ENCODE results near the gene ARRDC1.

The ARRDC1 gene

DNA sequence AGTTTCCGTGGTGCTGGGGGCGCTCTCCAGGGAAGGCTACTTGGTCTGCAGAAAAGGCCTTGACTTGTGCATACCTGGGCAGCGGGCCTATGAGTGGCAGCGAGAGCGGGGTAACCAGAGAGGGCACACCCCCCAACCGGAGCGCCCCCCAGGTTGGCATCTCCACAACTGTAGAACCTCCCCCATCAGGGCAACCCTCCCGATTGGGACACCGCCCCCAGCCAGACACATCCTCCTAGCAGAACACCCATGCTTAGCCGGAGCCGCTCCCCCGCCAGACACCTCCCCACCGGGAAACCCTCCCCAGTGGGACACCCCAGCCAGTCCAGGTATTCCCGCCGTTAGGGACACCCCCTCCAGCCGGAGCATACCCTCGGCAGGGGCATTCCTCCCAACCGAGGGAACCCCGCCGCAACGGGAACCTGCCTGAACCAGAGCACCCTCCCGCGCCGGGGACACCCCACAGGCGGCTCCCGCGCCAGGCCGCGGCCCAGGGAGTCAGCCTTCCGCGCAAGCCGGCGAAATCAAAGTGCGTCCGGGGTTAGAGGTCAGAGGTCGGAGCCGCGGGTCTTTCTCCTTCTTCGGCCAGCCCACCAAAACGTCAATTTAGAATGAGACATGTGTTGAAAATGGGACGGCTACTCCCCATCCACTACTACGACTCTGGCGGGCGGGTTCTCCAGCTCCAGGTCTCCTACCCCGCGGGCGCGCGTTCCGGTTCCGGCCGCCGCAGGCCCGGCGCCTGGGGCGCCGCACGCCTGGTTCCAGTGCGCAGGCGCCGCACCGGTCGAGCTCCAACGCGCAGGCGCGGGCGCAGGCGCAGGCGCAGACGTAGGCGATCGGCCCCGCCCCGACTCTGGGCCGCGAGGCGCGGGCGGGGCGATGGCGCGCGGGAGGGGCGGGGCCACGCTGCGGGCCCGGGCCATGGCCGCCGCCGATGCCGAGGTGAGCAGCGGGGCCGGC, 12.9 kb downstream of the ARRDC1 start, which contains the start of gene EHMT1 (continued):
- TF ChIP-seq, protein P1, sequence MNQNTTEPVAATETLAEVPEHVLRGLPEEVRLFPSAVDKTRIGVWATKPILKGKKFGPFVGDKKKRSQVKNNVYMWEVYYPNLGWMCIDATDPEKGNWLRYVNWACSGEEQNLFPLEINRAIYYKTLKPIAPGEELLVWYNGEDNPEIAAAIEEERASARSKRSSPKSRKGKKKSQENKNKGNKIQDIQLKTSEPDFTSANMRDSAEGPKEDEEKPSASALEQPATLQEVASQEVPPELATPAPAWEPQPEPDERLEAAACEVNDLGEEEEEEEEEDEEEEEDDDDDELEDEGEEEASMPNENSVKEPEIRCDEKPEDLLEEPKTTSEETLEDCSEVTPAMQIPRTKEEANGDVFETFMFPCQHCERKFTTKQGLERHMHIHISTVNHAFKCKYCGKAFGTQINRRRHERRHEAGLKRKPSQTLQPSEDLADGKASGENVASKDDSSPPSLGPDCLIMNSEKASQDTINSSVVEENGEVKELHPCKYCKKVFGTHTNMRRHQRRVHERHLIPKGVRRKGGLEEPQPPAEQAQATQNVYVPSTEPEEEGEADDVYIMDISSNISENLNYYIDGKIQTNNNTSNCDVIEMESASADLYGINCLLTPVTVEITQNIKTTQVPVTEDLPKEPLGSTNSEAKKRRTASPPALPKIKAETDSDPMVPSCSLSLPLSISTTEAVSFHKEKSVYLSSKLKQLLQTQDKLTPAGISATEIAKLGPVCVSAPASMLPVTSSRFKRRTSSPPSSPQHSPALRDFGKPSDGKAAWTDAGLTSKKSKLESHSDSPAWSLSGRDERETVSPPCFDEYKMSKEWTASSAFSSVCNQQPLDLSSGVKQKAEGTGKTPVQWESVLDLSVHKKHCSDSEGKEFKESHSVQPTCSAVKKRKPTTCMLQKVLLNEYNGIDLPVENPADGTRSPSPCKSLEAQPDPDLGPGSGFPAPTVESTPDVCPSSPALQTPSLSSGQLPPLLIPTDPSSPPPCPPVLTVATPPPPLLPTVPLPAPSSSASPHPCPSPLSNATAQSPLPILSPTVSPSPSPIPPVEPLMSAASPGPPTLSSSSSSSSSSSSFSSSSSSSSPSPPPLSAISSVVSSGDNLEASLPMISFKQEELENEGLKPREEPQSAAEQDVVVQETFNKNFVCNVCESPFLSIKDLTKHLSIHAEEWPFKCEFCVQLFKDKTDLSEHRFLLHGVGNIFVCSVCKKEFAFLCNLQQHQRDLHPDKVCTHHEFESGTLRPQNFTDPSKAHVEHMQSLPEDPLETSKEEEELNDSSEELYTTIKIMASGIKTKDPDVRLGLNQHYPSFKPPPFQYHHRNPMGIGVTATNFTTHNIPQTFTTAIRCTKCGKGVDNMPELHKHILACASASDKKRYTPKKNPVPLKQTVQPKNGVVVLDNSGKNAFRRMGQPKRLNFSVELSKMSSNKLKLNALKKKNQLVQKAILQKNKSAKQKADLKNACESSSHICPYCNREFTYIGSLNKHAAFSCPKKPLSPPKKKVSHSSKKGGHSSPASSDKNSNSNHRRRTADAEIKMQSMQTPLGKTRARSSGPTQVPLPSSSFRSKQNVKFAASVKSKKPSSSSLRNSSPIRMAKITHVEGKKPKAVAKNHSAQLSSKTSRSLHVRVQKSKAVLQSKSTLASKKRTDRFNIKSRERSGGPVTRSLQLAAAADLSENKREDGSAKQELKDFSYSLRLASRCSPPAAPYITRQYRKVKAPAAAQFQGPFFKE (tag by site-specific recombination; IDR thresholded peaks at IDR 0.05; ENCODE audit: borderline replicate concordance) = no peak
- 0 out of 2 replicates have a peak, but pooled peaks have one; percentile 33 for TF ChIP-seq ZBTB48 (tag by site-specific recombination; IDR thresholded peaks at IDR 0.05)
- peak; percentile 44; the same call in 1 of the 2 replicates for TF ChIP-seq ZFP69B (tag by site-specific recombination; IDR thresholded peaks at IDR 0.05)
- TF ChIP-seq ZNF830 (tag by site-specific recombination; IDR thresholded peaks at IDR 0.05; ENCODE audit: low read depth) = no peak
- TF ChIP-seq, protein P2, sequence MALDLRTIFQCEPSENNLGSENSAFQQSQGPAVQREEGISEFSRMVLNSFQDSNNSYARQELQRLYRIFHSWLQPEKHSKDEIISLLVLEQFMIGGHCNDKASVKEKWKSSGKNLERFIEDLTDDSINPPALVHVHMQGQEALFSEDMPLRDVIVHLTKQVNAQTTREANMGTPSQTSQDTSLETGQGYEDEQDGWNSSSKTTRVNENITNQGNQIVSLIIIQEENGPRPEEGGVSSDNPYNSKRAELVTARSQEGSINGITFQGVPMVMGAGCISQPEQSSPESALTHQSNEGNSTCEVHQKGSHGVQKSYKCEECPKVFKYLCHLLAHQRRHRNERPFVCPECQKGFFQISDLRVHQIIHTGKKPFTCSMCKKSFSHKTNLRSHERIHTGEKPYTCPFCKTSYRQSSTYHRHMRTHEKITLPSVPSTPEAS (tag by site-specific recombination; IDR thresholded peaks at IDR 0.05) = no peak
- TF ChIP-seq HIC1 (tag by site-specific recombination; IDR thresholded peaks at IDR 0.05) = peak; percentile 65
- TF ChIP-seq, protein P3, sequence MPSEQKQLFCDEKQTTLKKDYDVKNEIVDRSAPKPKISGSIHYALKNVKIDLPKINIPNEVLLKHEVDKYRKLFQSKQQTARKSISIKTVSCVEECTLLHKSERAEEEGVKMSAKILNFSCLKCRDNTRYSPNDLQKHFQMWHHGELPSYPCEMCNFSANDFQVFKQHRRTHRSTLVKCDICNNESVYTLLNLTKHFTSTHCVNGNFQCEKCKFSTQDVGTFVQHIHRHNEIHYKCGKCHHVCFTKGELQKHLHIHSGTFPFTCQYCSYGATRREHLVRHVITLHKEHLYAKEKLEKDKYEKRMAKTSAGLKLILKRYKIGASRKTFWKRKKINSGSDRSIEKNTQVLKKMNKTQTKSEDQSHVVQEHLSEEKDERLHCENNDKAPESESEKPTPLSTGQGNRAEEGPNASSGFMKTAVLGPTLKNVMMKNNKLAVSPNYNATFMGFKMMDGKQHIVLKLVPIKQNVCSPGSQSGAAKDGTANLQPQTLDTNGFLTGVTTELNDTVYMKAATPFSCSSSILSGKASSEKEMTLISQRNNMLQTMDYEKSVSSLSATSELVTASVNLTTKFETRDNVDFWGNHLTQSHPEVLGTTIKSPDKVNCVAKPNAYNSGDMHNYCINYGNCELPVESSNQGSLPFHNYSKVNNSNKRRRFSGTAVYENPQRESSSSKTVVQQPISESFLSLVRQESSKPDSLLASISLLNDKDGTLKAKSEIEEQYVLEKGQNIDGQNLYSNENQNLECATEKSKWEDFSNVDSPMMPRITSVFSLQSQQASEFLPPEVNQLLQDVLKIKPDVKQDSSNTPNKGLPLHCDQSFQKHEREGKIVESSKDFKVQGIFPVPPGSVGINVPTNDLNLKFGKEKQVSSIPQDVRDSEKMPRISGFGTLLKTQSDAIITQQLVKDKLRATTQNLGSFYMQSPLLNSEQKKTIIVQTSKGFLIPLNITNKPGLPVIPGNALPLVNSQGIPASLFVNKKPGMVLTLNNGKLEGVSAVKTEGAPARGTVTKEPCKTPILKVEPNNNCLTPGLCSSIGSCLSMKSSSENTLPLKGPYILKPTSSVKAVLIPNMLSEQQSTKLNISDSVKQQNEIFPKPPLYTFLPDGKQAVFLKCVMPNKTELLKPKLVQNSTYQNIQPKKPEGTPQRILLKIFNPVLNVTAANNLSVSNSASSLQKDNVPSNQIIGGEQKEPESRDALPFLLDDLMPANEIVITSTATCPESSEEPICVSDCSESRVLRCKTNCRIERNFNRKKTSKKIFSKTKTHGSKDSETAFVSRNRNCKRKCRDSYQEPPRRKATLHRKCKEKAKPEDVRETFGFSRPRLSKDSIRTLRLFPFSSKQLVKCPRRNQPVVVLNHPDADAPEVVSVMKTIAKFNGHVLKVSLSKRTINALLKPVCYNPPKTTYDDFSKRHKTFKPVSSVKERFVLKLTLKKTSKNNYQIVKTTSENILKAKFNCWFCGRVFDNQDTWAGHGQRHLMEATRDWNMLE (tag by site-specific recombination; conservative IDR thresholded peaks at IDR 0.05; ENCODE audit: low read depth) = peak; percentile 89
- TF ChIP-seq ZBTB1 (tag by site-specific recombination; IDR thresholded peaks at IDR 0.05) = no peak
- TF ChIP-seq ZBTB21 (tag by site-specific recombination; IDR thresholded peaks at IDR 0.05) = no peak
- TF ChIP-seq, protein P4, sequence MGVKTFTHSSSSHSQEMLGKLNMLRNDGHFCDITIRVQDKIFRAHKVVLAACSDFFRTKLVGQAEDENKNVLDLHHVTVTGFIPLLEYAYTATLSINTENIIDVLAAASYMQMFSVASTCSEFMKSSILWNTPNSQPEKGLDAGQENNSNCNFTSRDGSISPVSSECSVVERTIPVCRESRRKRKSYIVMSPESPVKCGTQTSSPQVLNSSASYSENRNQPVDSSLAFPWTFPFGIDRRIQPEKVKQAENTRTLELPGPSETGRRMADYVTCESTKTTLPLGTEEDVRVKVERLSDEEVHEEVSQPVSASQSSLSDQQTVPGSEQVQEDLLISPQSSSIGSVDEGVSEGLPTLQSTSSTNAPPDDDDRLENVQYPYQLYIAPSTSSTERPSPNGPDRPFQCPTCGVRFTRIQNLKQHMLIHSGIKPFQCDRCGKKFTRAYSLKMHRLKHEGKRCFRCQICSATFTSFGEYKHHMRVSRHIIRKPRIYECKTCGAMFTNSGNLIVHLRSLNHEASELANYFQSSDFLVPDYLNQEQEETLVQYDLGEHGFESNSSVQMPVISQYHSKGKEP (tag by site-specific recombination; IDR thresholded peaks at IDR 0.05) = 0 out of 2 replicates have a peak, but pooled peaks have one; percentile 32
- TF ChIP-seq ZNF560 (tag by site-specific recombination; IDR thresholded peaks at IDR 0.05; ENCODE audit: borderline replicate concordance) = no peak
- no peak for TF ChIP-seq ZNF585B (tag by site-specific recombination; IDR thresholded peaks at IDR 0.05)
- TF ChIP-seq ZBTB6 (tag by site-specific recombination; IDR thresholded peaks at IDR 0.05) = peak; percentile 79
- TF ChIP-seq KLF16 (tag by site-specific recombination; IDR thresholded peaks at IDR 0.05) = peak; percentile 64; the same call in 1 of the 2 replicates
- no peak for TF ChIP-seq ZNF114 (tag by site-specific recombination; IDR thresholded peaks at IDR 0.05)
- 0 out of 2 replicates have a peak, but pooled peaks have one; percentile 3 for TF ChIP-seq ZNF146 (tag by site-specific recombination; IDR thresholded peaks at IDR 0.05)
- no peak for TF ChIP-seq MZF1 (tag by site-specific recombination; IDR thresholded peaks at IDR 0.05; ENCODE audit: borderline replicate concordance)
- no peak for TF ChIP-seq ZNF473 (tag by site-specific recombination; IDR thresholded peaks at IDR 0.05)
- peak; percentile 59 for TF ChIP-seq KLF10 (tag by site-specific recombination; IDR thresholded peaks at IDR 0.05)
- TF ChIP-seq ZNF239 (tag by site-specific recombination; IDR thresholded peaks at IDR 0.05) = no peak
